H1 (cell line): ENCODE results near the gene MED12L. TPM values are rescaled to one million over a fixed set of nuclear protein-coding genes. Genes with fewer than 3 reads are reported as not detected.

Experiments
- CTCF ChIA-PET: fragments of 300-600 bp; sonication (Branson Sonifier 250); formaldehyde crosslinking; loops from one replicate; lab custom pipeline; 2021; ENCODE audit not compliant: partially characterized antibody; lab: Charles Lee
- POLR2A ChIA-PET: fragments of 300-600 bp; sonication (Branson Sonifier 250); formaldehyde crosslinking; loops from one replicate; lab custom pipeline; 2021; ENCODE audit warnings: inconsistent platforms; ENCODE audit not compliant: partially characterized antibody; lab: Charles Lee
- DNase-seq, 2 experiments: peaks; one replicate each; pipeline versions ENCODE4 v3.0.0 to v3.0.0-alpha.2; 2010 to 2022; ENCODE audit warnings: low spot score in 2 of 2, low read depth in 1 of 2, mixed read lengths in 1 of 2
- FAIRE-seq: peaks from 2 replicates; lab custom pipeline; 2011; peaks lifted over from hg19 to GRCh38; lab: Jason Lieb, UNC
- H2AFZ ChIP-seq: 2 replicates; pipeline ENCODE4 v1.8.1; 2012; ENCODE audit warnings: low read length, inconsistent platforms
- H2AK5ac ChIP-seq: 2 replicates; pipeline ENCODE4 v1.6.1; 2013; ENCODE audit warnings: low read depth, low read length
- H2BK120ac ChIP-seq: replicated peaks from 2 replicates; pipeline ENCODE3; 2013; ENCODE audit warnings: low read depth, low read length, inconsistent platforms
- H2BK12ac ChIP-seq: 2 replicates; pipeline ENCODE4 v1.6.1; 2013; ENCODE audit warnings: low read depth, low read length
- H2BK15ac ChIP-seq: 2 replicates; pipeline ENCODE4 v1.6.1; 2013; ENCODE audit warnings: low read length
- H2BK20ac ChIP-seq: 2 replicates; pipeline ENCODE4 v1.6.1; 2013; ENCODE audit warnings: low read length
- H2BK5ac ChIP-seq: 2 replicates; pipeline ENCODE4 v1.6.1; 2013; ENCODE audit warnings: low read depth, low read length
- H3K14ac ChIP-seq: 2 replicates; pipeline ENCODE4 v1.6.1; 2013; ENCODE audit warnings: inconsistent platforms; ENCODE audit not compliant: insufficient read length
- H3K18ac ChIP-seq: 2 replicates; pipeline ENCODE4 v1.6.1; 2013; ENCODE audit warnings: low read length; ENCODE audit errors: extremely low read depth
- H3K23ac ChIP-seq: 2 replicates; pipeline ENCODE4 v1.6.1; 2013; ENCODE audit warnings: inconsistent platforms; ENCODE audit not compliant: insufficient read length
- H3K23me2 ChIP-seq: 2 replicates; pipeline ENCODE4 v1.6.1; 2013; ENCODE audit warnings: low read depth, low read length
- H3K27ac ChIP-seq: 2 replicates; pipeline ENCODE4 v1.6.1; 2011; ENCODE audit warnings: low read depth, low read length, inconsistent platforms
- H3K27me3 ChIP-seq, 4 experiments: replicated peaks in 1 of 4; 1 replicate in 1 of 4; 2 replicates in 3 of 4; pipeline versions ENCODE4 v1.6.1 to v1.8.1; 2011 to 2013; ENCODE audit warnings: low read length in 3 of 4, mild to moderate bottlenecking in 3 of 4, inconsistent platforms in 2 of 4, mixed read lengths in 2 of 4, moderate library complexity in 1 of 4; ENCODE audit not compliant: control insufficient read depth in 3 of 4, insufficient read depth in 3 of 4; ENCODE audit errors: extremely low read depth in 1 of 4
- H3K36me3 ChIP-seq, 4 experiments: 2 replicates each; pipeline versions ENCODE4 v1.6.1 to v1.8.1; 2011 to 2013; ENCODE audit warnings: mild to moderate bottlenecking in 4 of 4, low read length in 3 of 4, moderate library complexity in 2 of 4, control low read depth in 1 of 4, inconsistent platforms in 1 of 4; ENCODE audit not compliant: insufficient read depth in 4 of 4, control insufficient read depth in 2 of 4
- H3K4ac ChIP-seq: replicated peaks from 2 replicates; pipeline ENCODE3; 2013; ENCODE audit warnings: low read length, low read depth, mixed read lengths, inconsistent platforms; ENCODE audit not compliant: insufficient read length
- H3K4me1 ChIP-seq, 4 experiments: replicated peaks in 1 of 4; 1 replicate in 1 of 4; 2 replicates in 3 of 4; pipeline versions ENCODE4 v1.6.1 to v1.8.1; 2011 to 2013; ENCODE audit warnings: low read length in 3 of 4, inconsistent platforms in 2 of 4, mixed read lengths in 1 of 4; ENCODE audit not compliant: insufficient read depth in 4 of 4, control insufficient read depth in 3 of 4
- H3K4me2 ChIP-seq, 2 experiments: 2 replicates each; pipeline versions ENCODE4 v1.6.1 to v1.8.1; 2011 to 2013; ENCODE audit warnings: low read depth in 2 of 2, low read length in 2 of 2, control low read depth in 1 of 2, inconsistent platforms in 1 of 2, mild to moderate bottlenecking in 1 of 2; ENCODE audit not compliant: insufficient read depth in 1 of 2
- H3K4me3 ChIP-seq, 4 experiments: fragments of 200-600, 300-600 bp in 1 of 4; sonication (generic), shearing (Covaris generic), sonication (Bioruptor Twin) in 1 of 4; 2 replicates each; pipeline versions ENCODE4 v1.5.1 to v1.8.1; 2011 to 2016; ENCODE audit warnings: low read length in 4 of 4, low read depth in 3 of 4, control low read depth in 2 of 4, inconsistent platforms in 2 of 4, mild to moderate bottlenecking in 2 of 4, mixed read lengths in 1 of 4, moderate library complexity in 1 of 4; ENCODE audit not compliant: insufficient read depth in 2 of 4; ENCODE audit errors: extremely low read depth in 1 of 4
- H3K56ac ChIP-seq: replicated peaks from 2 replicates; pipeline ENCODE3; 2013; ENCODE audit warnings: low read depth, mild to moderate bottlenecking, mixed read lengths, low read length, inconsistent platforms; ENCODE audit not compliant: insufficient read length
- H3K79me1 ChIP-seq: 2 replicates; pipeline ENCODE4 v1.6.1; 2013; ENCODE audit warnings: low read depth, low read length, control low read depth
- H3K79me2 ChIP-seq, 2 experiments: 2 replicates each; pipeline versions ENCODE4 v1.6.1 to v1.8.1; 2012 to 2013; ENCODE audit warnings: low read length in 2 of 2, mild to moderate bottlenecking in 2 of 2, inconsistent platforms in 1 of 2; ENCODE audit not compliant: insufficient read depth in 2 of 2, control insufficient read depth in 1 of 2
- H3K9ac ChIP-seq, 4 experiments: replicated peaks in 1 of 4; 1 replicate in 1 of 4; 2 replicates in 3 of 4; pipeline versions ENCODE4 v1.6.1 to v1.8.1; 2011 to 2013; ENCODE audit warnings: low read depth in 3 of 4, low read length in 3 of 4, control low read depth in 2 of 4, mild to moderate bottlenecking in 2 of 4, moderate library complexity in 2 of 4, inconsistent platforms in 1 of 4; ENCODE audit errors: extremely low read depth in 1 of 4
- H3K9me3 ChIP-seq, 2 experiments: 2 replicates each; pipeline versions ENCODE4 v1.6.1 to v1.8.1; 2012 to 2013; ENCODE audit warnings: mild to moderate bottlenecking in 2 of 2, moderate library complexity in 2 of 2, control low read depth in 1 of 2, inconsistent platforms in 1 of 2, low read depth in 1 of 2, low read length in 1 of 2, mixed read lengths in 1 of 2; ENCODE audit not compliant: insufficient read depth in 2 of 2
- H4K20me1 ChIP-seq, 2 experiments: replicated peaks in 1 of 2; 2 replicates each; pipeline versions ENCODE3 to v1.8.1; 2011 to 2013; ENCODE audit warnings: inconsistent platforms in 2 of 2, low read length in 2 of 2, mild to moderate bottlenecking in 1 of 2; ENCODE audit not compliant: insufficient read depth in 2 of 2, control insufficient read depth in 1 of 2
- H4K5ac ChIP-seq: 2 replicates; pipeline ENCODE4 v1.6.1; 2013; ENCODE audit warnings: low read length, low read depth, mixed read lengths, inconsistent platforms; ENCODE audit not compliant: insufficient read length
- H4K8ac ChIP-seq: 2 replicates; pipeline ENCODE4 v1.8.0; 2013; ENCODE audit warnings: mild to moderate bottlenecking, moderate library complexity, low read length, inconsistent platforms; ENCODE audit not compliant: insufficient read depth; ENCODE audit errors: extremely low read depth
- H4K91ac ChIP-seq: replicated peaks from 2 replicates; pipeline ENCODE3; 2013; ENCODE audit warnings: low read length, mixed read lengths, inconsistent platforms; ENCODE audit not compliant: insufficient read length
- MAFK ChIP-seq: IDR thresholded peaks from 2 replicates; pipeline ENCODE4 v1.6.1; 2012; ENCODE audit warnings: low read depth, mild to moderate bottlenecking, improper control_type of control experiment, low read length
- PHF8 ChIP-seq: fragments of 200-600 bp; sonication (generic); conservative IDR thresholded peaks from 2 replicates; pipeline ENCODE4 v1.7.1; 2012; ENCODE audit warnings: low read depth, mild to moderate bottlenecking, inconsistent platforms, low read length, moderate library complexity
- WGBS, 2 experiments: shearing (Covaris generic) in 1 of 2; methylation state at CpG; one replicate each; pipeline versions ENCODE4 v1.1.6 to v1.1.7; 2013 to 2015; ENCODE audit warnings: low lambda C conversion rate in 2 of 2, mixed read lengths in 2 of 2, inconsistent platforms in 1 of 2, low coverage in 1 of 2, missing lambda C conversion rate in 1 of 2; ENCODE audit not compliant: insufficient replicate concordance in 2 of 2, insufficient coverage in 1 of 2, insufficient read length in 1 of 2; ENCODE audit errors: extremely low coverage in 1 of 2, missing lambda C conversion rate in 1 of 2; 5-methylcytosine and 5-hydroxymethylcytosine counted together
- polyA plus RNA-seq, 7 experiments: library from polyadenylated mRNA; depleted of rRNA in 3 of 7; stranded (reverse) in 5 of 7; unstranded in 2 of 7; fragments of >200 nt in 5 of 7; fragments of 200-250 nt in 2 of 7; gene quantifications; 1 replicate in 5 of 7; 2 replicates in 1 of 7; 4 replicates in 1 of 7; pipeline versions ENCODE4 v1.2.1 to v1.2.3, GENCODE V29; 2011 to 2013; ENCODE audit warnings: missing spikeins in 2 of 7, mixed read lengths in 2 of 7
- total RNA-seq: library from RNA; stranded (reverse); fragmentation: NEBNext Ultra II Directional; extraction: Animal tissue kit (Norgen Biotek cat#: 25700); gene quantifications from 2 replicates; pipeline ENCODE4 v1.2.1, GENCODE V29; 2021
- TF ChIP-seq, protein P1 (sequence below): IDR thresholded peaks from 2 replicates; pipeline ENCODE4 v1.6.1; 2012; ENCODE audit warnings: inconsistent platforms

The MED12L gene
- total and polyA plus RNA-seq, 2 of the 8 experiments (the other 6 are each of a cell fraction or from before 2014, with no cell fraction given), result 3.6 to 26.2 TPM

DNA sequence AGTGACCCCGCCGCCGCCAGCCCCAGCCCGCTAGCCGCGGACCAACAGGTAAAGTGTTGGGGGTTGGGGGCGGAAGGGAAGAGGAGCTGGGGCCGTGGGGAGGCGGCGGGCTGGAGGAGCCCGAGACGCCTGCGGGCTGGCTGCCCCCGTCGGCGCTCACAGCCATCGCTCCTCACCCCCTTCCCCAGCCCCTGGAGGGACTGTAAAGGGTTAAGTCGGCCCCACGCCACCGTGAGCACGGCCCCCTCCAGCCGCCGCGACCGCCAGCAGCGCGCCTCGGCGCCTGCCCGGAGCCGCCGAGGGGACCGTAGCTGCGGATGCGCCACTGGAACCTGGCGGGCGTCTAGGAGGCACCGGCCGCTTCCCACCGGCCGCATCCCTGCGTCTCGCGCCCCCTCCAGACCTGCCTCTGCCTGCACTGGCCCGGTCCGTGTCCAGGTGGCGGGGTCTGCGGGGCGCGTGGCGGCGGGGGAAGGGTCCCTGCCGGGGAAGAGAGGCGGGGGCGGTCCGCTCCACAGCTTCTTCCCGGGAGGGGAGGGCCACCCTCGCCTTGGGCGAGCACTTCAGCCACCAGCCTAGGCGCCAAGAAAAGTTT, 522 bp downstream of the MED12L start:
- no peak overlapping the region for H2BK20ac ChIP-seq
- peak overlapping the region; percentile 55 to 76 (median 72) for H3K4me3 ChIP-seq
- no peak overlapping the region for H2BK120ac ChIP-seq
- peaks cover 0 to 9% of the 10 kb centered on the region in 2 experiments for H4K20me1 ChIP-seq
- H3K18ac ChIP-seq, result peak overlapping the region; percentile 54; the same call in 1 of the 2 replicates
- peak; percentile 34; the same call in 1 of the 2 replicates for TF ChIP-seq PHF8
- TF ChIP-seq, protein P1, sequence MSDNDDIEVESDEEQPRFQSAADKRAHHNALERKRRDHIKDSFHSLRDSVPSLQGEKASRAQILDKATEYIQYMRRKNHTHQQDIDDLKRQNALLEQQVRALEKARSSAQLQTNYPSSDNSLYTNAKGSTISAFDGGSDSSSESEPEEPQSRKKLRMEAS, result peak; percentile 28; the same call in 1 of the 2 replicates
- no peak for TF ChIP-seq MAFK
- no peaks in the 10 kb centered on the region; a peak in 1 of 4 replicates for H3K9me3 ChIP-seq
- no peak overlapping the region for H3K27ac ChIP-seq
- ChIA-PET CTCF (interaction anchor here (0.6 to 6.0 kb wide), 17 partner anchors 9 to 605 kb away, joined by 3 to 78 read pairs (median 5); no protein-coding TSS in a partner anchor), POLR2A (interaction anchor here (0.6 to 3.8 kb wide), 13 partner anchors 9 to 374 kb away, joined by 3 to 19 read pairs (median 4); no protein-coding TSS in a partner anchor)
- peaks cover 2 to 7% (median 5%) of the 10 kb centered on the region in 4 experiments; a peak in 6 of 7 replicates for H3K27me3 ChIP-seq
- H2BK15ac ChIP-seq, result peak overlapping the region; percentile 46; the same call in 1 of the 2 replicates
- peaks cover 0 to 37% of the 10 kb centered on the region in 2 experiments; a peak in 2 of 4 replicates for H3K79me2 ChIP-seq
- peaks cover 2 to 20% (median 7%) of the 10 kb centered on the region in 4 experiments; a peak in 6 of 7 replicates for H3K4me1 ChIP-seq
- H4K91ac ChIP-seq, result peak overlapping the region; percentile 20
- peak overlapping the region; percentile 6 to 89 (median 50); a peak in 6 of 7 replicates for H3K9ac ChIP-seq
- H2AFZ ChIP-seq, result no peak overlapping the region
- DNase-seq (no peak), FAIRE-seq (no peak)
- no peak overlapping the region for H3K23ac ChIP-seq
- no peak overlapping the region for H4K5ac ChIP-seq
- H2BK5ac ChIP-seq, result no peak overlapping the region; the same call in 1 of the 2 replicates
- H3K23me2 ChIP-seq, result peaks cover 5% of the 10 kb centered on the region
- no peaks in the 10 kb centered on the region for H3K79me1 ChIP-seq
- no peak overlapping the region for H2BK12ac ChIP-seq
- H3K56ac ChIP-seq, result no peak overlapping the region
- H4K8ac ChIP-seq, result peak overlapping the region; percentile 79
- no peak overlapping the region for H3K4ac ChIP-seq
- peak overlapping the region; percentile 81 to 83 for H3K4me2 ChIP-seq
- 0% methylated on average over 10 of the region's 60 CpGs; no CpG with 5 or more reads in 1 of the 2 experiments for WGBS, 2 experiments
- H3K14ac ChIP-seq, result no peak overlapping the region
- H3K36me3 ChIP-seq, result no peaks in the 10 kb centered on the region; a peak in 1 of 8 replicates
- H2AK5ac ChIP-seq, result no peak overlapping the region
